HepG2 (cell line): Measurements from ENCODE around the gene CIART. TPM values are rescaled to one million over a fixed set of nuclear protein-coding genes. Genes with fewer than 3 reads are reported as not detected.

Experiments
- ATAC-seq: fragments of 200-7000 bp; cut with Tn5 transposase; 3 replicates; pipeline ENCODE4 v1.9.1; 2020; ENCODE audit warnings: mild to moderate bottlenecking, moderate library complexity
- BruUV-seq: library from RNA; stranded (reverse); fragments of 400-500 nt; replicated peaks from 2 replicates; lab custom pipeline; 2021; lab: Mats Ljungman, UMichigan
- CTCF ChIA-PET: fragments of 300-600 bp; formaldehyde crosslinking; extraction: SDS; loops from one replicate; lab custom pipeline; 2021; ENCODE audit warnings: low total read pairs, inconsistent platforms, low intra/inter-chr PET ratio; lab: Yijun Ruan, JAX
- POLR2A ChIA-PET: fragments of 350-600 bp; sonication (Branson Sonifier 250); formaldehyde crosslinking; loops from one replicate; lab custom pipeline; 2020; ENCODE audit warnings: antibody characterized with exemption, inconsistent platforms; lab: Yijun Ruan, JAX
- DNase-seq: peaks from one replicate; pipeline ENCODE4 v3.0.0-alpha.2; 2015; ENCODE audit warnings: low spot score
- FAIRE-seq: peaks from 3 replicates; lab custom pipeline; 2011; peaks lifted over from hg19 to GRCh38; lab: Jason Lieb, UNC
- H2AFZ ChIP-seq: one replicate; pipeline ENCODE4 v1.6.1; 2011; ENCODE audit warnings: low read length, inconsistent platforms
- H3K27ac ChIP-seq: fragments of 300-600 bp; 3 replicates; pipeline ENCODE4 v1.8.0; 2011; ENCODE audit warnings: mixed run types, mild to moderate bottlenecking, mixed read lengths, low read length, inconsistent platforms; ENCODE audit not compliant: insufficient read depth; ENCODE audit errors: extremely low read length
- H3K27me3 ChIP-seq, 2 experiments: fragments of 200-600 bp in 1 of 2; 2 replicates in 1 of 2; 3 replicates in 1 of 2; pipeline versions ENCODE4 v1.6.0 to v1.8.0; 2011; ENCODE audit warnings: low read length in 2 of 2, mild to moderate bottlenecking in 2 of 2, moderate library complexity in 2 of 2, inconsistent platforms in 1 of 2; ENCODE audit not compliant: insufficient read depth in 2 of 2, control insufficient read depth in 1 of 2
- H3K36me3 ChIP-seq, 2 experiments: fragments of 200-600 bp in 1 of 2; replicated peaks in 1 of 2; 2 replicates in 1 of 2; 3 replicates in 1 of 2; pipeline versions ENCODE4 v1.5.1 to v1.8.0; 2011; ENCODE audit warnings: low read length in 2 of 2, inconsistent platforms in 1 of 2; ENCODE audit not compliant: insufficient read depth in 2 of 2, control insufficient read depth in 1 of 2
- H3K4me1 ChIP-seq: 2 replicates; pipeline ENCODE4 v1.5.1; 2012; ENCODE audit warnings: low read length, inconsistent platforms; ENCODE audit not compliant: insufficient read depth
- H3K4me2 ChIP-seq: 2 replicates; pipeline ENCODE4 v1.6.0; 2011; ENCODE audit warnings: low read depth, low read length, inconsistent platforms
- H3K4me3 ChIP-seq, 3 experiments: fragments of 200-600 bp in 1 of 3; sonication (generic), shearing (Covaris generic) in 1 of 3; replicated peaks in 1 of 3; 2 replicates each; pipeline ENCODE4 v1.5.1; 2011 to 2016; ENCODE audit warnings: low read length in 3 of 3, inconsistent platforms in 2 of 3, low read depth in 2 of 3, mild to moderate bottlenecking in 2 of 3, control low read depth in 1 of 3, mixed read lengths in 1 of 3; ENCODE audit not compliant: insufficient read depth in 1 of 3
- H3K79me2 ChIP-seq: one replicate; pipeline ENCODE4 v1.6.1; 2011; ENCODE audit warnings: low read length, inconsistent platforms; ENCODE audit not compliant: insufficient read depth
- H3K9ac ChIP-seq: 2 replicates; pipeline ENCODE4 v1.6.0; 2011; ENCODE audit warnings: mild to moderate bottlenecking, low read depth, low read length, inconsistent platforms; ENCODE audit not compliant: insufficient read depth
- H3K9me3 ChIP-seq: 2 replicates; pipeline ENCODE4 v1.5.1; 2012; ENCODE audit warnings: mild to moderate bottlenecking, low read length
- H4K20me1 ChIP-seq: 2 replicates; pipeline ENCODE4 v1.6.0; 2011; ENCODE audit warnings: inconsistent platforms, mild to moderate bottlenecking, low read length, moderate library complexity; ENCODE audit not compliant: insufficient read depth
- RXRA ChIP-seq: sonication (generic); formaldehyde crosslinking; IDR thresholded peaks from 2 replicates; pipeline ENCODE4 v1.5.1; 2020; ENCODE audit warnings: missing genetic modification reagents
- THAP11 ChIP-seq: IDR thresholded peaks from 2 replicates; pipeline ENCODE4 v1.6.1; 2016; ENCODE audit warnings: missing biosample characterization, missing genetic modification reagents
- THRA ChIP-seq: sonication (generic); formaldehyde crosslinking; IDR thresholded peaks from 2 replicates; pipeline ENCODE4 v1.4.0; 2020; ENCODE audit warnings: missing genetic modification reagents, borderline replicate concordance
- ZFP82 ChIP-seq: sonication (generic); formaldehyde crosslinking; IDR thresholded peaks from 2 replicates; pipeline ENCODE4 v1.5.1; 2020; ENCODE audit warnings: mild to moderate bottlenecking, missing genetic modification reagents, borderline replicate concordance
- ZMAT3 ChIP-seq: sonication (generic); formaldehyde crosslinking; conservative IDR thresholded peaks from 2 replicates; pipeline ENCODE4 v1.7.0; 2021; ENCODE audit warnings: missing genetic modification reagents
- WGBS: methylation state at CpG from one replicate; pipeline ENCODE4 v1.1.6; 2017; ENCODE audit warnings: low lambda C conversion rate; 5-methylcytosine and 5-hydroxymethylcytosine counted together
- in situ Hi-C: cut with HindIII; loops from 2 replicates; pipeline ENCODE4 v1.10.0; 2017; ENCODE audit warnings: low pct_unique_long_range_greater_than_20kb; ENCODE audit not compliant: extremely low pct_ligation_motif_present
- intact Hi-C: fragments of 100-400 bp; cut with micrococcal nuclease; formaldehyde crosslinking; loops from one replicate; pipeline ENCODE4 v1.10.0; 2022; ENCODE audit not compliant: unreplicated experiment
- polyA plus RNA-seq, 8 experiments: library from polyadenylated mRNA; depleted of rRNA in 3 of 8; stranded (reverse) in 7 of 8; unstranded in 1 of 8; fragments of >200 nt; fragmentation: Illumina TruSeq in 4 of 8; extraction: Trizol in 4 of 8; gene quantifications; 2 replicates each; pipeline versions ENCODE4 v1.2.1 to v1.2.3, GENCODE V29; 2011 to 2016; ENCODE audit warnings: low read depth in 4 of 8, missing spikeins in 1 of 8, mixed read lengths in 1 of 8; ENCODE audit not compliant: insufficient read depth in 1 of 8
- total RNA-seq, 5 experiments: library from RNA; depleted of rRNA; stranded (reverse); fragments of >200 nt; fragmentation: Illumina TruSeq; extraction: Trizol; gene quantifications; 2 replicates each; pipeline ENCODE4 v1.2.3, GENCODE V29; 2016; ENCODE audit warnings: low read depth in 1 of 5

Gene CIART
- total and polyA plus RNA-seq, 2 of the 13 experiments (the other 11 are each of a cell fraction or from before 2014, with no cell fraction given): 0.58 TPM; not detected in 1

DNA sequence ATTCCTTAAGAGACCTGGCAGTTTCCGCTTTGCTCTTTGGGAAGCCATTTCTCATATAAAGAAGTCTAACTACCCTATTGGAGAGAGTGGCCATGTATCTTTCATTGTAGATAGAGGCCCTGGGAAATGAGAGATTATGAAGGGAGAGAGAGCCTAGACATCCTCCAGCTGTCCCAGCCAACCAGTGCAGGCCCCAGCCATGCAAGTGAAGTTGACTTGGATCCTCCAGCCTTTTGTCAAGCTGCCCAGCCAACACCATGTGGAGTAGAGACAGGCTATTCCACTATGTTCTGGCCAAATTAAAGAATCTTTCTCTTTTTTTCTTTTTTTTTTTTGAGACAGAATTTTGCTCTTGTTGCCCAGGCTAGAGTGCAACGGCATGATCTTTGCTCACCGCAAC is 39.4 kb upstream of the CIART start:
- ChIA-PET CTCF (no interaction called here), POLR2A (no interaction called here)
- ATAC-seq (peak; percentile 55), DNase-seq (no peak), FAIRE-seq (no peak)
- Histone ChIP-seq H3K9me3 (no peaks in the 10 kb centered on the region), H3K4me3 (no peak overlapping the region), H3K4me1 (peaks cover 20% of the 10 kb centered on the region), H3K27ac (no peak overlapping the region), H3K36me3 (no peaks in the 10 kb centered on the region), H3K4me2 (peak overlapping the region; percentile 47; the same call in 1 of the 2 replicates), H4K20me1 (no peaks in the 10 kb centered on the region), H3K79me2 (no peaks in the 10 kb centered on the region), H3K27me3 (no peaks in the 10 kb centered on the region), H2AFZ (no peak overlapping the region), H3K9ac (no peak overlapping the region)
- BruUV-seq: no TSS peak
- WGBS: 51% methylated on average over 3 of the region's 3 CpGs
- in situ Hi-C loops (no loop called here), intact Hi-C loops (no loop called here)
- no peak for TF ChIP-seq THAP11 (CRISPR knock-in tag)

DNA sequence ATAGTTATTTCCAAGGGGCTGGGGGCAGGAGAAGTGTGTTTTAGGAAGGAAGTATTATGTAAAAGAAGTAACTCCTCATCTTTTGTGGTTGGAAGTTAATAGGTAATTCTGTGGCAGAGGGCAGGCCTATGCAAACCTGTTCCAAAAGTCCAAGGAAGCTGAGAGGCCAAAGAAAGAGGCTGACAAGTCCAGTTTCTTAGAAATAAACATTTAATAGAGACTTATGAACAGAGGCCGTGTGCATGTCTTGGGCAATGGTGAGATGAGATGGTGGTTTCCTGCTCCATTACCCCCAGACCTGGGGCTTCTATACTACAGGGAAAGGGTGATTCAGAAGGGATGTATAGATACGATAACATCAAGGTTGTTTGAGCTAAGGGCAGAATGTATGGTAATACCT is 32.4 kb upstream of the CIART start:
- CTCF ChIA-PET: no interaction called here
- H3K9ac ChIP-seq: no peak overlapping the region
- DNase-seq: no peak
- TF ChIP-seq THRA (CRISPR knock-in tag): no peak
- no peak for TF ChIP-seq ZMAT3 (CRISPR knock-in tag)
- TF ChIP-seq ZFP82 (CRISPR knock-in tag): no peak
- TF ChIP-seq RXRA (CRISPR knock-in tag): no peak
- TF ChIP-seq, all 625 proteins: peak for 0
- 0 out of 2 replicates have a peak overlapping the region, but pooled peaks have one; percentile 12 for H3K4me2 ChIP-seq
- peaks cover 14% of the 10 kb centered on the region for H3K4me1 ChIP-seq
- H2AFZ ChIP-seq: no peak overlapping the region
- H3K79me2 ChIP-seq: no peaks in the 10 kb centered on the region
- no peak overlapping the region for H3K4me3 ChIP-seq
- in situ Hi-C loops (loop anchor here (10.0 kb wide), 2 partner anchors 185 to 285 kb away; no protein-coding TSS in a partner anchor), intact Hi-C loops (loop anchor here (10.0 kb wide), 1 partner anchor 305 kb away; no protein-coding TSS in a partner anchor)
- no peaks in the 10 kb centered on the region for H3K9me3 ChIP-seq
- ATAC-seq (no peak), FAIRE-seq (no peak)
- POLR2A ChIA-PET: interaction anchor here (0.6 kb wide), 1 partner anchor 16 kb away, joined by 3 read pairs; no protein-coding TSS in a partner anchor
- WGBS: 12% methylated on average over 2 of the region's 2 CpGs
- no TSS peak for BruUV-seq
- no peak overlapping the region for H3K27ac ChIP-seq
- no peaks in the 10 kb centered on the region for H3K27me3 ChIP-seq
- no peaks in the 10 kb centered on the region for H4K20me1 ChIP-seq
- H3K36me3 ChIP-seq: no peaks in the 10 kb centered on the region
